Neuronal stem cell (in vitro differentiated cells): Measurements from ENCODE around the gene SIN3A.

Source experiments
- DNase-seq: peaks from one replicate; pipeline ENCODE4 v3.0.0-alpha.2; 2013; ENCODE audit warnings: low spot score
- H2AFZ ChIP-seq: one replicate; pipeline ENCODE4 v1.6.1; 2013; ENCODE audit warnings: mild to moderate bottlenecking, low read length, inconsistent platforms
- H2AK5ac ChIP-seq: 2 replicates; pipeline ENCODE4 v1.6.1; 2013; ENCODE audit warnings: low read depth, mild to moderate bottlenecking, inconsistent platforms, low read length, moderate library complexity, mixed read lengths
- H2BK120ac ChIP-seq: 2 replicates; pipeline ENCODE4 v1.6.1; 2013; ENCODE audit warnings: low read depth, mild to moderate bottlenecking, inconsistent platforms, low read length, moderate library complexity, mixed read lengths
- H2BK12ac ChIP-seq: one replicate; pipeline ENCODE4 v1.6.1; 2013; ENCODE audit warnings: low read length, inconsistent platforms
- H2BK15ac ChIP-seq: 2 replicates; pipeline ENCODE4 v1.6.1; 2013; ENCODE audit warnings: mild to moderate bottlenecking, low read length, inconsistent platforms, mixed read lengths
- H2BK5ac ChIP-seq: one replicate; pipeline ENCODE4 v1.6.1; 2013; ENCODE audit warnings: inconsistent platforms, mild to moderate bottlenecking, low read length, moderate library complexity
- H3K14ac ChIP-seq: one replicate; pipeline ENCODE4 v1.6.1; 2013; ENCODE audit warnings: low read length, inconsistent platforms
- H3K18ac ChIP-seq: 2 replicates; pipeline ENCODE4 v1.6.1; 2013; ENCODE audit warnings: low read length, inconsistent platforms
- H3K23ac ChIP-seq: 2 replicates; pipeline ENCODE4 v1.6.1; 2013; ENCODE audit warnings: low read depth, mild to moderate bottlenecking, mixed read lengths, low read length, inconsistent platforms; ENCODE audit not compliant: poor library complexity
- H3K27ac ChIP-seq: replicated peaks from 3 replicates; pipeline ENCODE4 v1.5.1; 2013; ENCODE audit warnings: low read length, inconsistent platforms
- H3K27me3 ChIP-seq, 3 experiments: 2 replicates each; pipeline ENCODE4 v1.6.1; 2013; ENCODE audit warnings: low read length in 3 of 3, mild to moderate bottlenecking in 2 of 3, inconsistent platforms in 1 of 3, low read depth in 1 of 3, mixed read lengths in 1 of 3, moderate library complexity in 1 of 3; ENCODE audit not compliant: control insufficient read depth in 3 of 3, insufficient read depth in 3 of 3
- H3K36me3 ChIP-seq, 2 donors: replicated peaks in 1 of 2; 2 replicates each; pipeline ENCODE4 v1.6.1; 2013; ENCODE audit warnings: low read length in 2 of 2; ENCODE audit not compliant: control insufficient read depth in 2 of 2, insufficient read depth in 2 of 2
- H3K4ac ChIP-seq: 2 replicates; pipeline ENCODE4 v1.6.1; 2013; ENCODE audit warnings: inconsistent platforms, mild to moderate bottlenecking, low read length, moderate library complexity
- H3K4me1 ChIP-seq, 2 donors: 1 replicate in 1 of 2; 2 replicates in 1 of 2; pipeline ENCODE4 v1.6.1; 2013; ENCODE audit warnings: low read length in 2 of 2, low read depth in 1 of 2; ENCODE audit not compliant: control insufficient read depth in 2 of 2, insufficient read depth in 1 of 2
- H3K4me2 ChIP-seq: one replicate; pipeline ENCODE4 v1.6.1; 2013; ENCODE audit warnings: mild to moderate bottlenecking, low read length, inconsistent platforms; ENCODE audit not compliant: insufficient read depth, poor library complexity, severe bottlenecking
- H3K4me3 ChIP-seq, 2 donors: 2 replicates each; pipeline ENCODE4 v1.5.1; 2013; ENCODE audit warnings: low read length in 2 of 2, mild to moderate bottlenecking in 2 of 2, inconsistent platforms in 1 of 2, moderate library complexity in 1 of 2
- H3K79me1 ChIP-seq: one replicate; pipeline ENCODE4 v1.6.1; 2013; ENCODE audit warnings: low read depth, mild to moderate bottlenecking, inconsistent platforms, low read length, moderate library complexity
- H3K9ac ChIP-seq: one replicate; pipeline ENCODE4 v1.6.1; 2013; ENCODE audit warnings: mild to moderate bottlenecking, low read depth, low read length, inconsistent platforms; ENCODE audit not compliant: poor library complexity
- H3K9me3 ChIP-seq, 2 donors: replicated peaks in 1 of 2; 2 replicates each; pipeline versions ENCODE3 to v1.6.1; 2013; ENCODE audit warnings: low read length in 2 of 2, mild to moderate bottlenecking in 2 of 2, inconsistent platforms in 1 of 2, low read depth in 1 of 2, mixed read lengths in 1 of 2, moderate library complexity in 1 of 2; ENCODE audit not compliant: control insufficient read depth in 2 of 2, insufficient read depth in 1 of 2
- H4K8ac ChIP-seq: one replicate; pipeline ENCODE4 v1.6.1; 2013; ENCODE audit warnings: low read depth, mild to moderate bottlenecking, inconsistent platforms, low read length, moderate library complexity
- H4K91ac ChIP-seq: one replicate; pipeline ENCODE4 v1.6.1; 2013; ENCODE audit warnings: low read length, low read depth, mild to moderate bottlenecking, inconsistent platforms; ENCODE audit not compliant: poor library complexity
- WGBS, 2 donors: extraction: QIAGEN DNeasy Blood & Tissue Kit; methylation state at CpG; one replicate each; pipeline ENCODE4 v1.1.7; 2013; ENCODE audit warnings: missing lambda C conversion rate in 2 of 2, mixed read lengths in 1 of 2; ENCODE audit not compliant: insufficient read length in 2 of 2, insufficient replicate concordance in 1 of 2; ENCODE audit errors: extremely low coverage in 2 of 2; 5-methylcytosine and 5-hydroxymethylcytosine counted together

The SIN3A gene

GRCh38 chr15:75468913-75469598, 17.6 kb upstream of the SIN3A start:
- Histone ChIP-seq H3K79me1 (no peaks in the 10 kb centered on the region), H3K4me3 (no peak overlapping the region)
- no CpG with 5 or more reads among the region's 2 CpGs for WGBS, 2 donors

GRCh38 chr15:75460646-75461045, 9.2 kb upstream of the SIN3A start:
- Histone ChIP-seq H2BK5ac (no peak overlapping the region), H2BK120ac (no peak overlapping the region), H3K27me3 (peaks cover 0 to 1% (median 0%) of the 10 kb centered on the region in 3 experiments), H3K14ac (no peak overlapping the region), H3K23ac (no peak overlapping the region), H3K4ac (no peak overlapping the region), H3K79me1 (no peaks in the 10 kb centered on the region), H3K4me3 (no peak overlapping the region), H3K4me1 (peaks cover 5 to 9% of the 10 kb centered on the region in 2 donors), H3K18ac (no peak overlapping the region), H3K4me2 (no peak overlapping the region), H2BK12ac (no peak overlapping the region), H2AFZ (no peak overlapping the region), H3K36me3 (peaks cover 0 to 20% of the 10 kb centered on the region in 2 donors), H4K8ac (no peak overlapping the region), H2AK5ac (no peak overlapping the region), H3K27ac (no peak overlapping the region), H3K9ac (no peak overlapping the region), H3K9me3 (no peaks in the 10 kb centered on the region), H2BK15ac (no peak overlapping the region), H4K91ac (no peak overlapping the region)
- no CpG with 5 or more reads among the region's 4 CpGs for WGBS, 2 donors
- no peak for DNase-seq

More at GRCh38 chr15:75468913-75469598, 17.6 kb upstream of the SIN3A start:
- Histone ChIP-seq H4K8ac (no peak overlapping the region), H2BK5ac (no peak overlapping the region), H3K14ac (no peak overlapping the region), H2AFZ (no peak overlapping the region), H2BK15ac (no peak overlapping the region), H4K91ac (no peak overlapping the region), H2BK12ac (no peak overlapping the region), H3K9ac (no peak overlapping the region), H3K4me2 (no peak overlapping the region), H3K27me3 (no peaks in the 10 kb centered on the region), H3K9me3 (no peaks in the 10 kb centered on the region), H3K4me1 (no peaks in the 10 kb centered on the region), H3K36me3 (peaks cover 20 to 90% of the 10 kb centered on the region in 2 donors), H3K23ac (no peak overlapping the region), H2BK120ac (no peak overlapping the region), H3K4ac (no peak overlapping the region), H2AK5ac (no peak overlapping the region), H3K27ac (no peak overlapping the region), H3K18ac (no peak overlapping the region)
- no peak for DNase-seq

GRCh38 chr15:75459581-75459980, 8.1 kb upstream of the SIN3A start:
- no peak overlapping the region for H3K4me3 ChIP-seq
- no peak for DNase-seq
- no peak overlapping the region for H4K91ac ChIP-seq
- H3K9ac ChIP-seq, result no peak overlapping the region
- H3K79me1 ChIP-seq, result peaks cover 2% of the 10 kb centered on the region
- peaks cover 0 to 1% (median 0%) of the 10 kb centered on the region in 3 experiments for H3K27me3 ChIP-seq
- no peak overlapping the region for H3K18ac ChIP-seq
- no peak overlapping the region for H3K23ac ChIP-seq
- H2BK5ac ChIP-seq, result no peak overlapping the region
- H2BK12ac ChIP-seq, result no peak overlapping the region
- no peak overlapping the region for H2AFZ ChIP-seq
- H3K27ac ChIP-seq, result no peak overlapping the region
- H3K14ac ChIP-seq, result no peak overlapping the region
- H3K4me2 ChIP-seq, result no peak overlapping the region
- no CpG with 5 or more reads among the region's 1 CpG for WGBS, 2 donors
- peaks cover 5 to 9% of the 10 kb centered on the region in 2 donors for H3K4me1 ChIP-seq
- no peak overlapping the region for H3K4ac ChIP-seq
- no peaks in the 10 kb centered on the region for H3K9me3 ChIP-seq
- H2BK120ac ChIP-seq, result no peak overlapping the region
- no peak overlapping the region for H4K8ac ChIP-seq
- no peak overlapping the region for H2AK5ac ChIP-seq
- H2BK15ac ChIP-seq, result no peak overlapping the region
- peaks cover 0 to 12% of the 10 kb centered on the region in 2 donors for H3K36me3 ChIP-seq

- no peak overlapping the region for H3K27ac ChIP-seq
- H3K18ac ChIP-seq, result no peak overlapping the region
- H3K36me3 ChIP-seq, result no peaks in the 10 kb centered on the region
- H4K91ac ChIP-seq, result no peak overlapping the region
- no peak overlapping the region for H3K23ac ChIP-seq
- WGBS, 2 donors, result no CpG with 5 or more reads among the region's 6 CpGs
- H3K4ac ChIP-seq, result no peak overlapping the region
- peak overlapping the region; percentile 92 for H2AFZ ChIP-seq
- H3K79me1 ChIP-seq, result peaks cover 6% of the 10 kb centered on the region
- no peak overlapping the region for H2BK120ac ChIP-seq
- H3K4me3 ChIP-seq, result no peak overlapping the region
- H3K9me3 ChIP-seq, result no peaks in the 10 kb centered on the region
- DNase-seq, result no peak
- no peak overlapping the region for H2BK15ac ChIP-seq
- no peak overlapping the region for H2BK12ac ChIP-seq
- H2BK5ac ChIP-seq, result no peak overlapping the region
- no peak overlapping the region for H3K9ac ChIP-seq
- H3K4me2 ChIP-seq, result no peak overlapping the region
- H4K8ac ChIP-seq, result no peak overlapping the region
- no peak overlapping the region for H2AK5ac ChIP-seq
- no peak overlapping the region for H3K14ac ChIP-seq
- H3K4me1 ChIP-seq, result peaks cover 2 to 8% of the 10 kb centered on the region in 2 donors
- peaks cover 0 to 1% (median 0%) of the 10 kb centered on the region in 3 experiments for H3K27me3 ChIP-seq
Observed at GRCh38 chr15:75456710-75457109, 5.2 kb upstream of the SIN3A start.
